ENCODE results near the gene MRGPRD. TPM values are rescaled to one million over a fixed set of nuclear protein-coding genes. Genes with fewer than 3 reads are reported as not detected.

Gene MRGPRD
- total RNA-seq, 1 donor from 2014 or later: not detected

DNA sequence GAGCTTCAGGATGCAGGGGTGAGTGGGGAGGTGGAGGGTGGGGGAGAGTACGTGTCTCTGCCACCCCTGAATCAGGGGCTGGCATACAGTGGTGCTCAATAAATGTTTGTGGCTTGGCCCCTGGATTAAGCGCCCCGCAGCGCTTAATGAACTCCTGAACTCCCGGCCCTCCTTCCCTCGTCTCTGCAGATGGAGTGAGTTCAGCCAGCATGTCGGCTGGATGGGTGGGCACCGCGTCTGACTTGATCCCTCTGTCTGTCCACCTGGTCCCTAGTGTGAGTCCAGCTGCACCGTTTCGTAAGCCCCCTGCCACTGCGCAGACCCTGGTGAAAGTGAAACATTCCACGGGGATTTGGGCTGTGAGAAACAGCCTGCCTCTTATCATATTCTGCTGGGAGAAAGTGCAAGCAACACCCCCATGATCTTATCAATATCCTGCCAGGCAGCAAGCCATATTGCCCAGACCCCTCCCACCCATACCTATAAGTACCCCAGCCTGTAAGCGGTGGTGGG is 12.0 kb upstream of the MRGPRD start:
- Mint-ChIP-seq H3K27me3 (ENCODE audit: insufficient read depth, low read depth) (peaks cover 8% of the 10 kb centered on the region), H3K4me1 (no peaks in the 10 kb centered on the region), H3K4me3 (no peak overlapping the region)

DNA sequence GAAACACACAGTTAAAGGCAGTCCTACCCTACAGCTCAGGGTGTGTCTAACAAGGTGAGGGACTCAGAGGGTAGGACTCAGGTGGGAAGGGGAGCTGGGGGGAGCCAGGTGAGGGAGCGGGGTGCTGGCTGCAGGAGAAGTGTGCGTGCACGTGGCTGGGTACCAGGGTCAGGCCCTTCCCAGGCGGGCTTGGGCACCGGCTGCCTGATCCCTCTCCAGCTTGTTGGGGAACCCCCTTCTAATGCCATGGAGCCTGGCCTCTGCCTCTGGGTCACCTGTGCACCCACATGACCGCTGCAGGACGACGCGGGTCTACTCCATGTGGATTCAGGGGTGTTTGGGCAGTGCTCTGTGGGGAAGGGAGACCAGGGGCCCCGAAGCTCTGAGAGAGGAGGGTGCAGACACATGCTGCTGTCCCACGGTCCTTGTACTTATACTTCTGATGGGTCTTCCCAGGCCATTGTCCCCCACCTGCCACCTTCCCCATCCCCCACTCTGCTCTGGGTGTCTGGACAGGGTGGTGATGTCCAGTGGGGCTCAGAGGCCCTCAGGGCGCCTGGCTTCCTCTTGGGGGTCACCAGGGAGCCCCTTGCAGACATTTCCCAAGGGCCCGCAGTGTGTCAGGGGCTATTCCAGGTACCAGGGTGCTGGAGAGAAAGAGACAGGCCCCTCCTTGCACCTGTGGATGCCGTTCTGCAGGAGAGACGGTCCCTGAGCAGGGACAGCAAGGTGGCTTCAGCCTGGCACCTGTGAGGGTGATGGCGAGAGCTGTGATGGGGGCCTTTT is 10.4 kb upstream of the MRGPRD start:
- Histone ChIP-seq H4K20me1 (ENCODE audit: low read depth) (no peaks in the 10 kb centered on the region), H3K9ac (no peak overlapping the region), H2AFZ (replicated peaks) (no peak overlapping the region), H3K36me3 (no peaks in the 10 kb centered on the region), H3K9me3 (ENCODE audit: low read depth) (no peaks in the 10 kb centered on the region), H3K4me3 (no peak overlapping the region), H3K4me1 (no peaks in the 10 kb centered on the region), H3K27ac (no peak overlapping the region), H3F3A (ENCODE audit: low read depth) (no peaks in the 10 kb centered on the region), H3K79me2 (ENCODE audit: low read depth) (no peaks in the 10 kb centered on the region), H3K4me2 (no peak overlapping the region), H3K27me3 (no peaks in the 10 kb centered on the region)
- no peaks in the 10 kb centered on the region for H3K36me3 Mint-ChIP-seq
- H3K4me1 Mint-ChIP-seq: no peaks in the 10 kb centered on the region
- H3K4me3 Mint-ChIP-seq: no peak overlapping the region
- TF ChIP-seq, protein P1, sequence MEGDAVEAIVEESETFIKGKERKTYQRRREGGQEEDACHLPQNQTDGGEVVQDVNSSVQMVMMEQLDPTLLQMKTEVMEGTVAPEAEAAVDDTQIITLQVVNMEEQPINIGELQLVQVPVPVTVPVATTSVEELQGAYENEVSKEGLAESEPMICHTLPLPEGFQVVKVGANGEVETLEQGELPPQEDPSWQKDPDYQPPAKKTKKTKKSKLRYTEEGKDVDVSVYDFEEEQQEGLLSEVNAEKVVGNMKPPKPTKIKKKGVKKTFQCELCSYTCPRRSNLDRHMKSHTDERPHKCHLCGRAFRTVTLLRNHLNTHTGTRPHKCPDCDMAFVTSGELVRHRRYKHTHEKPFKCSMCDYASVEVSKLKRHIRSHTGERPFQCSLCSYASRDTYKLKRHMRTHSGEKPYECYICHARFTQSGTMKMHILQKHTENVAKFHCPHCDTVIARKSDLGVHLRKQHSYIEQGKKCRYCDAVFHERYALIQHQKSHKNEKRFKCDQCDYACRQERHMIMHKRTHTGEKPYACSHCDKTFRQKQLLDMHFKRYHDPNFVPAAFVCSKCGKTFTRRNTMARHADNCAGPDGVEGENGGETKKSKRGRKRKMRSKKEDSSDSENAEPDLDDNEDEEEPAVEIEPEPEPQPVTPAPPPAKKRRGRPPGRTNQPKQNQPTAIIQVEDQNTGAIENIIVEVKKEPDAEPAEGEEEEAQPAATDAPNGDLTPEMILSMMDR (IDR thresholded peaks at IDR 0.05): no peak
- TF ChIP-seq EZH2 (IDR thresholded peaks at IDR 0.05): no peak
- no peak for TF ChIP-seq EZH2phosphoT487 (IDR thresholded peaks at IDR 0.05)
- no peak overlapping the region for H3K27ac Mint-ChIP-seq
- peaks cover 14% of the 10 kb centered on the region for H3K9me3 Mint-ChIP-seq
- DNase-seq (ENCODE audit: low spot score): no peak
- peaks cover 7% of the 10 kb centered on the region for H3K27me3 Mint-ChIP-seq (ENCODE audit: insufficient read depth, low read depth)

More for the DNA sequence above, 12.0 kb upstream of the MRGPRD start:
- Histone ChIP-seq H3K4me2 (no peak overlapping the region), H2AFZ (replicated peaks) (no peak overlapping the region), H3K9me3 (ENCODE audit: low read depth) (no peaks in the 10 kb centered on the region), H3K36me3 (no peaks in the 10 kb centered on the region), H3K27ac (no peak overlapping the region), H3K4me3 (no peak overlapping the region), H3K27me3 (no peaks in the 10 kb centered on the region), H4K20me1 (ENCODE audit: low read depth) (no peaks in the 10 kb centered on the region), H3K79me2 (ENCODE audit: low read depth) (no peaks in the 10 kb centered on the region), H3K9ac (no peak overlapping the region), H3K4me1 (no peaks in the 10 kb centered on the region), H3F3A (ENCODE audit: low read depth) (no peaks in the 10 kb centered on the region)
- DNase-seq (ENCODE audit: low spot score): no peak
- Mint-ChIP-seq H3K27ac (no peak overlapping the region), H3K36me3 (no peaks in the 10 kb centered on the region), H3K9me3 (no peaks in the 10 kb centered on the region)
- TF ChIP-seq EZH2phosphoT487 (IDR thresholded peaks at IDR 0.05) (no peak), EZH2 (IDR thresholded peaks at IDR 0.05) (no peak)
- TF ChIP-seq, protein P1 (IDR thresholded peaks at IDR 0.05): no peak

DNA sequence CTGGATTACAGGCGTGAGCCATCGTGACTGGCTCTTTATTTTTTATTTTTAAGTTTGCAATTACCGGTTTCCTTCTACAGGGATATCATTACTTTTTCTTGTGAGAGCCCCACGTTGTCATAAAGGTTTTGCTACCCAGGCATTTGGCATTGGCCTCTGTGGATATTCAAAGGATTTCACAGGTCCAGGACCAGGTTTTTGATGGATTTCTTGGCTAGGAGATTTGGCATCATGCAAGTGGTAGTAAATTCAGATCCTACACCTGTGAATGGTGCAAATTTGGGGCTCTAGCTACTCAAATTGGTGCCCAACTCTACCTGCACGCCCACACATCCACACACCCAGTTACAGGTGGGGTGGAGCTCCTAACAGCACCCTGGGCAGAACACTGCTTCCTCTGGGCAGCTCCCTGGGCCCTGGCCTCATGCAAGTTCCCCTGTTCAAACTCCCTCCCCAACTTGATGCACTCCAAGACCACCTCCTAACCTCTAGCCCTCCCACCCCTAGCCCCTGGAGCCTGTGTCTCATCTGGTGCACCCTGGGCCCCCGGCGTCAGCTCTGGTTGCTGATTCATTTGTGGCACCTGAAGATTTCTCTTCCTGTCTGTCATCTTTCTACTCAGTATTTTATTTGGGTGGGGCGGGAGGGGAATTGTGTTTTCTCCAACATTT is 9.3 kb upstream of the MRGPRD start:
- no peak overlapping the region for H3K9ac ChIP-seq
- H3K4me3 ChIP-seq: no peak overlapping the region
- Mint-ChIP-seq H3K27me3 (ENCODE audit: insufficient read depth, low read depth) (peaks cover 7% of the 10 kb centered on the region), H3K36me3 (no peaks in the 10 kb centered on the region), H3K27ac (no peak overlapping the region), H3K4me3 (no peak overlapping the region), H3K9me3 (peaks cover 14% of the 10 kb centered on the region), H3K4me1 (no peaks in the 10 kb centered on the region)
- H3K79me2 ChIP-seq (ENCODE audit: low read depth): no peaks in the 10 kb centered on the region
- no peaks in the 10 kb centered on the region for H3K36me3 ChIP-seq
- TF ChIP-seq EZH2phosphoT487 (IDR thresholded peaks at IDR 0.05) (no peak), EZH2 (IDR thresholded peaks at IDR 0.05) (no peak)
- TF ChIP-seq, protein P1 (IDR thresholded peaks at IDR 0.05): no peak
- no peak overlapping the region for H3K4me2 ChIP-seq
- no peaks in the 10 kb centered on the region for H3K9me3 ChIP-seq (ENCODE audit: low read depth)
- H3K27ac ChIP-seq: no peak overlapping the region
- H3K4me1 ChIP-seq: no peaks in the 10 kb centered on the region
- H4K20me1 ChIP-seq (ENCODE audit: low read depth): no peaks in the 10 kb centered on the region
- no peaks in the 10 kb centered on the region for H3F3A ChIP-seq (ENCODE audit: low read depth)
- H3K27me3 ChIP-seq: no peaks in the 10 kb centered on the region
- no peak for DNase-seq (ENCODE audit: low spot score)
- H2AFZ ChIP-seq (replicated peaks): no peak overlapping the region

All from neural progenitor cell (in vitro differentiated cells).